ENCODE data around the gene DCST1.

Gene DCST1

GRCh38 chr1:155029513-155030242, 3.9 kb upstream of the DCST1 start:
- H3K4me1 ChIP-seq (ENCODE audit: control insufficient read depth, insufficient read depth, low read length), result no peaks in the 10 kb centered on the region
- H3K9me3 ChIP-seq (replicated peaks; ENCODE audit: low read length), result no peaks in the 10 kb centered on the region
- H3K27me3 ChIP-seq (ENCODE audit: control insufficient read depth, insufficient read depth, low read length), result peaks cover 15% of the 10 kb centered on the region
- no peaks in the 10 kb centered on the region for H3K36me3 ChIP-seq (ENCODE audit: insufficient read depth, low read length)
- no peak overlapping the region for H3K4me2 ChIP-seq (ENCODE audit: low read length)
- no peak overlapping the region for H3K9ac ChIP-seq (ENCODE audit: low read depth, low read length)
- H3K4me3 ChIP-seq (ENCODE audit: low read length), result no peak overlapping the region

GRCh38 chr1:155030243-155030795, 3.3 kb upstream of the DCST1 start:
- Histone ChIP-seq H3K9ac (ENCODE audit: low read depth, low read length) (no peak overlapping the region), H3K4me1 (ENCODE audit: control insufficient read depth, insufficient read depth, low read length) (no peaks in the 10 kb centered on the region), H3K36me3 (ENCODE audit: insufficient read depth, low read length) (no peaks in the 10 kb centered on the region), H3K4me2 (ENCODE audit: low read length) (no peak overlapping the region), H3K27me3 (ENCODE audit: control insufficient read depth, insufficient read depth, low read length) (peaks cover 15% of the 10 kb centered on the region), H3K4me3 (ENCODE audit: low read length) (no peak overlapping the region), H3K9me3 (replicated peaks; ENCODE audit: low read length) (no peaks in the 10 kb centered on the region)

- peaks cover 15% of the 10 kb centered on the region for H3K27me3 ChIP-seq (ENCODE audit: control insufficient read depth, insufficient read depth, low read length)
- no peak overlapping the region for H3K4me3 ChIP-seq (ENCODE audit: low read length)
- H3K9ac ChIP-seq (ENCODE audit: low read depth, low read length), result no peak overlapping the region
- no peaks in the 10 kb centered on the region for H3K9me3 ChIP-seq (replicated peaks; ENCODE audit: low read length)
- H3K4me1 ChIP-seq (ENCODE audit: control insufficient read depth, insufficient read depth, low read length), result no peaks in the 10 kb centered on the region
- H3K4me2 ChIP-seq (ENCODE audit: low read length), result no peak overlapping the region
- no peaks in the 10 kb centered on the region for H3K36me3 ChIP-seq (ENCODE audit: insufficient read depth, low read length)
Observed at GRCh38 chr1:155030899-155031298, 2.7 kb upstream of the DCST1 start.

GRCh38 chr1:155032886-155033285, 738 bp upstream of the DCST1 start:
- no peaks in the 10 kb centered on the region for H3K4me1 ChIP-seq (ENCODE audit: control insufficient read depth, insufficient read depth, low read length)
- H3K4me3 ChIP-seq (ENCODE audit: low read length), result no peak overlapping the region
- H3K27me3 ChIP-seq (ENCODE audit: control insufficient read depth, insufficient read depth, low read length), result peaks cover 17% of the 10 kb centered on the region
- H3K4me2 ChIP-seq (ENCODE audit: low read length), result no peak overlapping the region
- H3K9ac ChIP-seq (ENCODE audit: low read depth, low read length), result no peak overlapping the region
- no peaks in the 10 kb centered on the region for H3K36me3 ChIP-seq (ENCODE audit: insufficient read depth, low read length)
- no peaks in the 10 kb centered on the region for H3K9me3 ChIP-seq (replicated peaks; ENCODE audit: low read length)

DNA sequence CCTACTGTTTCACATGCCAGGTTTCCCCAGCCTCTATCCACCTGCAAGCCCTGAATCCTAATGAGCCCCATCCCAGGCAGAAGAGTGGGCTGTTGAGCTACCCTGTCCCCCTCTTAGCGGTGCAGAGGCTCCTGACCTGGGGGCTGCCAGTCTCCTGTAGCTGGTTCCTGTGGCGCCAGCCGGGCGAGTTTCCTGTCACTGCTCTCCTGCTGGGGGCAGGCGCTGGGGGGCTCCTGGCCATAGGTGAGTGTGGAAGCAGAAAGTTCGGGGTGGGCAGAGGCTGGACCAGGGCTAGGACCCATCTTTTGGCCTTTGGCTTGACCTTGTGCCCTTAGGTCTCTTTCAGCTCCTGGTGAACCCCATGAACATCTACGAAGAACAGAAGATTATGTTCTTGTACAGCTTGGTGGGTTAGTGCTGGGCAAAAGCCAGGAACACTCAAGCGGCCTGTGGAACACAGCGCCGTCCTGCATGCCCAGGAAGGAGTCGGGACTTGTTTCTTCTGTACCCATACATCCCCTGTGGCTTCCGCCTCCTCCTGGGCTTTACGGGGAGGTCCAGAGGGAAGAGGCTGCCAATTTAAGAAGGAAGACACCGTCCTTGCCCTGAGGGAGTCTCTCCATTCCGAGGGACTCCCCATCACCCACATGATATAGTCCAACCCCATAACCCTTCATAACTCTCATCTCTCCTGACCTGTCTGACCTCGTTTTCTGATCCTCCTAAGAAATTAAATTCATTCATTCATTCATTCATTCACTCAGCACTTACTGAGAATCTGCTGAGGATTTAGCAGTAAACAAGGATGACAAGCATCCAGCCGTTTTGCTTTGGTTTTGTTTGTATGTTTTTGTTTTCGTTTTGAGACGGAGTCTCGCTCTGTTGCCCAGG, 939 bp downstream of the DCST1 start:
- Histone ChIP-seq H3K9me3 (replicated peaks; ENCODE audit: low read length) (no peaks in the 10 kb centered on the region), H3K4me1 (ENCODE audit: control insufficient read depth, insufficient read depth, low read length) (peaks cover 5% of the 10 kb centered on the region), H3K9ac (ENCODE audit: low read depth, low read length) (no peak overlapping the region)

DNA sequence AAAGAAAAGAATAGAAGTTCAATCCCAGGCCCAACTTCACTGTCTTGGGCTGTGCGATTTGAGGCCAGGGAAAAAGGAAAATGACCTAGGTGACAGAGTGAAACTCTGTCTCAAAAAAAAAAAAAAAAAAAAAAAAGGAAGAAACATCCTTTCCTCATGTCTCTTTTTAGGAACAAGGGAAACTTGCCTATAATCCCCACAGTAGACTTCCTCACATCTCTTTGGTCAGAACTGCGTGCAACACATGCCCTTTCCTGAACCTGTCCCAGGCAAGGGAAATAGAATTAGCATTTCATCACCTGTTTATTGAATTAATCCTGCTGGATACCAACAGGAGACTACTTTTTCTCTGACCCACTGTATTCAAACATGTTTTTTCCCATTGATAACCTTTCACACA, 2.3 kb downstream of the DCST1 start:
- H3K27me3 ChIP-seq (ENCODE audit: control insufficient read depth, insufficient read depth, low read length), result peaks cover 17% of the 10 kb centered on the region
- no peak overlapping the region for H3K4me3 ChIP-seq (ENCODE audit: low read length)
- no peaks in the 10 kb centered on the region for H3K9me3 ChIP-seq (replicated peaks; ENCODE audit: low read length)
- H3K4me2 ChIP-seq (ENCODE audit: low read length), result no peak overlapping the region
- peaks cover 5% of the 10 kb centered on the region for H3K4me1 ChIP-seq (ENCODE audit: control insufficient read depth, insufficient read depth, low read length)
- no peak overlapping the region for H3K9ac ChIP-seq (ENCODE audit: low read depth, low read length)
- no peaks in the 10 kb centered on the region for H3K36me3 ChIP-seq (ENCODE audit: insufficient read depth, low read length)

More for the DNA sequence above, 939 bp downstream of the DCST1 start:
- Histone ChIP-seq H3K4me3 (ENCODE audit: low read length) (no peak overlapping the region), H3K4me2 (ENCODE audit: low read length) (no peak overlapping the region), H3K36me3 (ENCODE audit: insufficient read depth, low read length) (no peaks in the 10 kb centered on the region), H3K27me3 (ENCODE audit: control insufficient read depth, insufficient read depth, low read length) (peaks cover 20% of the 10 kb centered on the region)

DNA sequence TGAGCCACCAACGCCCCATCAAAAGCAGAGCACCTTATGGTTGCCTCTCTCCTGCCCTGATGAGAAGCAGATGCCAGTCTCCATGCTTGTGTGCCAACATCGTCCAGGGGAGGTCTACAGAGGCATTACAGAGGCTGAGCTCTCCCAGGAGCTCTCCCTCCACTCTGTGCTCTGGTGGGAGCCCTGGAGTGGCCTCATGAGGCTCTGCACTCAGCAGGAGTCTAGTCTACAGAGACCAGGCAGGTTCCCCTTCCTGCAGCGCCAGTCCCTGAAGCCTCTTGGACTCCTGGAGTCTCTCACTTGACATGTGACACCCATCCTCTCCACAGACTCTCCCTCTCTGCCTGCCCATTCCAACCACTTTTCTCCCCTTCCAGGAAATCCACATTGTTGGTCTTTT, 3.4 kb downstream of the DCST1 start:
- Histone ChIP-seq H3K36me3 (ENCODE audit: insufficient read depth, low read length) (no peaks in the 10 kb centered on the region), H3K27me3 (ENCODE audit: control insufficient read depth, insufficient read depth, low read length) (peaks cover 13% of the 10 kb centered on the region), H3K4me3 (ENCODE audit: low read length) (no peak overlapping the region), H3K9ac (ENCODE audit: low read depth, low read length) (no peak overlapping the region), H3K4me1 (ENCODE audit: control insufficient read depth, insufficient read depth, low read length) (peaks cover 5% of the 10 kb centered on the region), H3K4me2 (ENCODE audit: low read length) (no peak overlapping the region), H3K9me3 (replicated peaks; ENCODE audit: low read length) (no peaks in the 10 kb centered on the region)

GRCh38 chr1:155037851-155038441, 4.3 kb downstream of the DCST1 start:
- no peak overlapping the region for H3K9ac ChIP-seq (ENCODE audit: low read depth, low read length)
- H3K36me3 ChIP-seq (ENCODE audit: insufficient read depth, low read length), result no peaks in the 10 kb centered on the region
- H3K4me3 ChIP-seq (ENCODE audit: low read length), result no peak overlapping the region
- H3K9me3 ChIP-seq (replicated peaks; ENCODE audit: low read length), result no peaks in the 10 kb centered on the region
- H3K4me1 ChIP-seq (ENCODE audit: control insufficient read depth, insufficient read depth, low read length), result peaks cover 5% of the 10 kb centered on the region
- H3K4me2 ChIP-seq (ENCODE audit: low read length), result no peak overlapping the region
- H3K27me3 ChIP-seq (ENCODE audit: control insufficient read depth, insufficient read depth, low read length), result peaks cover 13% of the 10 kb centered on the region

- Histone ChIP-seq H3K9me3 (replicated peaks; ENCODE audit: low read length) (no peaks in the 10 kb centered on the region), H3K9ac (ENCODE audit: low read depth, low read length) (no peak overlapping the region), H3K4me3 (ENCODE audit: low read length) (no peak overlapping the region), H3K36me3 (ENCODE audit: insufficient read depth, low read length) (no peaks in the 10 kb centered on the region), H3K27me3 (ENCODE audit: control insufficient read depth, insufficient read depth, low read length) (peaks cover 9% of the 10 kb centered on the region), H3K4me1 (ENCODE audit: control insufficient read depth, insufficient read depth, low read length) (peaks cover 5% of the 10 kb centered on the region), H3K4me2 (ENCODE audit: low read length) (peak overlapping the region; percentile 5)
Observed at GRCh38 chr1:155038602-155039307, 5.1 kb downstream of the DCST1 start.

- Histone ChIP-seq H3K9me3 (replicated peaks; ENCODE audit: low read length) (no peaks in the 10 kb centered on the region), H3K4me3 (ENCODE audit: low read length) (no peak overlapping the region), H3K9ac (ENCODE audit: low read depth, low read length) (no peak overlapping the region), H3K4me2 (ENCODE audit: low read length) (no peak overlapping the region), H3K36me3 (ENCODE audit: insufficient read depth, low read length) (no peaks in the 10 kb centered on the region), H3K4me1 (ENCODE audit: control insufficient read depth, insufficient read depth, low read length) (peaks cover 5% of the 10 kb centered on the region), H3K27me3 (ENCODE audit: control insufficient read depth, insufficient read depth, low read length) (peaks cover 5% of the 10 kb centered on the region)
Observed at GRCh38 chr1:155039308-155039669, 5.7 kb downstream of the DCST1 start.

Measured in skeletal muscle satellite cell (primary cell).